NT2/D1 (cell line): ENCODE results near the gene SCMH1.

Experiments used
- SUZ12 ChIP-seq: IDR thresholded peaks from 2 replicates; pipeline ENCODE4 v1.6.1; 2011; ENCODE audit not compliant: insufficient read length, insufficient read depth; ENCODE audit errors: extremely low read depth
- YY1 ChIP-seq: IDR thresholded peaks from 2 replicates; pipeline ENCODE4 v1.6.1; 2011; ENCODE audit not compliant: insufficient read length, insufficient read depth
- ZNF274 ChIP-seq: IDR thresholded peaks from 2 replicates; pipeline ENCODE4 v1.6.1; 2011; ENCODE audit warnings: mild to moderate bottlenecking, low read depth, low read length

DNA sequence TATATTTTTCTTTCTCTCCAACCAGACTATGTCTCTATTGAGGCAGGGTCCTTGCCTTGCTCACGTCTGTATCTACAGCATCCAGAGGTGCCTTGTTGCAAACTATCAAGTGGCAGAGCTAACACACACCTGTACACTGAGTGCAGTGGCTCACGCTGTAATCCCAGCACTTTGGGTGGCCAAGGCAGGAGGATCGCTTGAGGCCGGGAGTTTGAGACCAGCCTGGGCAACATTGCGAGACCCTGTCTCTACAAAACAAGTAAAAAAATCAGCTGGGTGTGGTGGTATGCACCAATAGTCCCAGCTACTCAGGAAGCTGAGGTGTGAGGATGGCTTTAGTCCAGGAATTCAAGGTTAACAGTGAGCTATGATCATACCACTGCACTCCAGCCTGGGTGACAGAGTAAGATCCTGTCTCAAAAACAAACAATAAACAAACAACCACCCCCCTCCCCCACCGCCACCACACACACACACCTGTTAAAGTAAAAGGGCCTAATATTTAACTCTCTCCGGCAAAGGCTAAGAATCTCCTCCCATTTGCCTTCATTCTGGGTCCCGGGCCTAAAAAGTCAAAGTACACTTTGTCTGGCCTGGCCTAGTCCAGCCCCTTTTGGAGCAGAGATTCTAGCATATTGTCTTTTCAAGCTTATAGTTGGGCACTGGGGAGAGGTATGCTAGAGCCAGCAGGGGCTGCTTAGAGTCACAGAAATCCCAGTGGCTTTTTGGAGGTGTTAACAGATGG lies 211.1 kb downstream of the SCMH1 start:
- TF ChIP-seq ZNF274: no peak
- no peak for TF ChIP-seq SUZ12
- no peak for TF ChIP-seq YY1
